HG03432 (cell line): ENCODE measurements around the gene WAPL.

Source experiments
- ATAC-seq: cut with Tn5 transposase; IDR thresholded peaks from one replicate; pipeline ENCODE4 v1.9.1; 2021; ENCODE audit warnings: mild to moderate bottlenecking, moderate library complexity; ENCODE audit not compliant: unreplicated experiment

WAPL gene

DNA sequence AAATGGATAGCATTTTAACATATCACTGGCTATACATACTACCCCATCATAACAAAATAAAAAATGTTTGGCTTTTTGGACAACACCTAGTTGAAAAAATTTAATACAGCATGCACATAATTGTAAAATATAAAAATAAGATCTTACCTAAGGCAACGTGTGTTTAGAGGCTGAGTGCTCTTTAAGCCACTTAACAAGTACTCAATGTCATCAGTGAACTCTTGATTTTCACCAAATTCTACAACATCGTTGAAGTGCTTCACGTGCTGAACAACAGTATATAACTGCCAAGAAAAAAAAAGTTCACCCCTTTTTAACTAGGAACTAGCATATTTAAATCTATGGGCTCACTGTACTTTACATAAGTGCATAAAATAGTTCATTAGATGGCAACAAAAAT lies 49.5 kb downstream of the WAPL start:
- ATAC-seq = no peak

DNA sequence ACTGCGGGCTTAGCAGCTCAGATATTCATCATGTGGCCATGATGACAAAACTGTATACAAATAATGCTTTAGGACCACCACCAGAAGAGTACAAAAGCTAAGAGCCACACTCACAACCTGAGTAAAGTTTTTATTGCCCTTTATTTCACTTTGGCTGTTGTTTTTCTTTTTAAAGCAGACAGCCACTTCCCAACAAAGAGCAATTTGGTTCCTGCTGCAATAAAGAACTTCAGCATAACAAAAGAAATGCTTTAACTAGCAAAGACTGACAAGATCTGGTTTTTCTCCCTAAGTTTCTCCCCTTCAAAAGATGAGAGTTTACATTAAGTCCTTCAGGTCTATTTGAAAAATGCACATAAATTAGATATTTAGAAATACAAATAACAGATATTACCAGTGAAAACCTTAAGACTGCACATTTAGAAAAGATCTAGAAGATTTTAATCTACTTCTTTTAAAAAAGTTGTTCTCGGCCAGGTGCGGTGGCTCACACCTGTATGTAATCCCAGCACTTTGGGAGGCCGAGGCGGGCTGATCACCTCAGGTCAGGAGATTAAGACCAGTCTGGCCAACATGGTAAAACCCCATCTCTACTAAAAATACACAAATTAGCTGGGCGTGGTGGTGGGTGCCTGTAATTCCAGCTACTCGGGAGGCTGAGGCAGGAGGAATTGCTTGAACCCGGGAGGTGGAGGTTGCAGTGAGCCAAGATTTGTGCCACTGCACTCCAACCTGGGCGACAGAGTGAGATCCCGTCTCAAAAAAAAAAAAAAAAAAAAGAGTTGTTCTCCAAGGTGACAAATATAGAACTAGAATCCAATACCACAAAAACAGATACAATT lies 59.4 kb downstream of the WAPL start:
- ATAC-seq = no peak

DNA sequence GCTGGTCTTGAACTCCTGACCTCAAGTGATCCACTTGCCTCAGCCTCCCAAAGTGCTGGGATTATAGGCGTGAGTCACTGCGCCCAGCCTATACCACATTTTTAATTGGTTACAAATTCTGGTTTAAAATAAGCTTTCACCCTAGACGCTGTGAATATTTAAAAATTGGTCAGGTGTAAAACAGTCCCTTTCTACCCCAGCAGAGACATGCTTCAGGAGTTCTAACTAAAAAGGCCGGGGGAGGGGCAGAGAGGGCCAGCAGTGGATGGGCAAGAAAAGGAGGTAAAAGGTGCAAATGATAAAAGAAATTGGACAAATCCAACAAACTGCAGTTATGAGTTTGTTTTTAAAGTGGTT lies 70.0 kb downstream of the WAPL start:
- peak; percentile 63 for ATAC-seq

DNA sequence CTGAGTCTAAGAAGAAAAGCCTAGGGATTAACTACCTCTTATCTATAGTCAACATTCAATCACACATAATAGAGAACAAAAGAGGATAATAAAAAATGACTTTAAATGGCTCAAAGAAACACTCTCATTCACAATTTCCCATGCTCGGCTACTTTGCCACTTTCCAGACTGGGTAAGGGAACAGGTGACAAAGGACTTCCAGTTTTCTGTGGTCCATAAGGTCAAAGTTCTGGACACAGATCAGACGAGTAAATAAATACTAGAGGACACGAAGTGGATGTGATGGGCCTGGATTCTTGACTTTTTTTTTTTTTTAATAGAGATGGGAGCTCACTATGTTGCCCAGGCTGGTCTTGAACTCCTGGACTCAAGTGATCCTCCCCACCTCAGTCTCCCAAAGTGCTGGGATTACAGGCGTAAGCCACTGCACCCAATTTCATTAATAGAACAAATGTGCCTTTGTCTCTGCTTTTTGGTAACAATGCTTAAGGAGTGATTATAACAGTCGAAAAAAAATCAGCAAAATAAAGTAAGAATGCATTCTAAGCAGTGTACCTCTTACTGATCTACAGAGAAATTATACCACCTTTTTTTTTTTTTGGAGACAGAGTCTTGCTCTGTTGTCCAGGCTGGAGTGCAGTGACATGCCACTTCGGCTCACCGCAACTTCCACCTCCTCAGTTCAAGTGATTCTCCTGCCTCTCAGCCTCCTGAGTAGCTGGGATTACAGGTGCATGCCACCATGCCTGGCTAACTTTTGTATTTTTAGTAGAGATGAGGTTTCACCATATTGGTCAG lies 70.6 kb downstream of the WAPL start:
- no peak for ATAC-seq

DNA sequence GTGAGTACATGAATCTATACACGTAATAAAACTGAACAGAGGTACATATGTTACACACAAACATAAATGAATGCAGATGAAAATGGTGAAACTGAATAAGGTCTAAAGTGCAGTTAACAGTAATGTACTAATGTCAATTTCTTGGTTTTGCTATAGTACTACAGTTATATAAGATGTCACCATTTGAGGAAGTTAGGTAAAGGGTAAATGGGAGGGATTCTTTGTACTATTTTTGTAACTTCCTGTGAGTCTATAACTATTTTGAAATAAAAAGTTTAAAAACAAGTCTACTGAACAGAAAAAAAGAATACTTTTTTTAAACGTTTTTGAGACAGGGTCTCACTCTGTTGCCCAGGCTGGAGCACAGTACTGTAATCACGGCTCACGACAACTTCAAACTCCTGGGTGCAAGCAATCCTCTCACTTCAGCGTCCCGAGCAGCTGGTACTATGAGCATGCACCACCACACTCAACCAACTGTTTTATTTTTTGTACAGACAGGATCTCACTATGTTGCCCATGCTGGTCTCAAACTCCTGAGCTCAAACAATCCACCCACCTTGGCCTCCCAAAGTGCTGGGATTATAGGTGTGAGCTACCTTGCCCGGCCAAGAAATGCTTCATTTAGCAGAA lies 71.5 kb downstream of the WAPL start:
- ATAC-seq = no peak

DNA sequence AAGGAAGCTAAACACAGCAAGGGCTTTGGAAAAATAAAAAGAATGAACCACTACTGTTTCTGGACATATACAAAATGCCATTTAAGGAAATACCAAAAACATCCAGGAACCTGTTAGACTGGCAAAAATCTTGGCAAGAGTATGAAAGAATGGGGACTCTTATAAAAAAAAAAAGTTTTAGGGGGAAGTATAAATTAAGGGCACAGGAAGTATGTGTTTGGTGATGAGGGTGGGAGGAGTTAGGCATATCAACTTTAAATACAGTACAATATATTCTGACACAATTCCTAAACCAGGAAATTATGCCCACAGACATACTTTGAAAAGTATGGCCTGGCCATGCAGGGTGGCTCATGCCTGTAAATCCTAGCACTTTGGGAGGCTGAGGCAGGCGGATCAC lies 74.2 kb downstream of the WAPL start:
- ATAC-seq = no peak

DNA sequence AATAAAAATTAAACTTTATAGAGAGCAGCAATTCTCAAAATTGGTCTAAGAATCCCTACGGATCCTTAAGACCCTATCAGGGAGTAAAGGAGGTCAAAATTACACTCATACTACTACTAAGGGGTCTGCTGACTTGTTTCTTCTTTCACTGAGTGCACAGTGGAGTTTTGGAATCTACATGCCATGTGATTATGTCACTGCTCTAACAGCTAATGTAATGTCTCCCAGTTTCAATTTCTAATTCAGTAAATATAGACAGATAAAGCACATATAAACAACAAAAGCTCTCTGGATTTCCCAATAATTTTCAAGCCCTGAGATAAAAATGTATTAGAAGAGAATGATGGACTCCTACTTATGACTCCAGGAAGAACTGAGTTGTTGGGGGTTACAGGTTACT lies 74.6 kb downstream of the WAPL start:
- ATAC-seq = no peak

DNA sequence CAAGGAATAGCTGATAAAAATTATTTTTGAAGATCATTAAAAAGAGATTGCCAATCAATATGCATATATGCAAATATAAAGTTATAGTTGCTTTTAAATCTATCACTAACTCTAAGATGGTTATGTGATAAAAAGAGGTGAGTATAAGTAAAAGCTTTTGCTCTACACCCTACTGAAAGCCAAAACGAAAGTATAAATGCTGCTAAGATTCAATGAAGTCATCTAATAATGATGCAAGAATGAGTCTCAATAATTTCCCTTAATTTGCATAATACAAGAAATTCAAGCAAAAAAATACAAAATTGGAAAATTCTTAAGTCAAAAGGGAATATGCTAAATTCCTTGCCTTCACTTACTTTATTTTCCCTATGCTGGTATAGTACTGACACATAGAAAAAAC lies 75.2 kb downstream of the WAPL start:
- ATAC-seq = no peak

DNA sequence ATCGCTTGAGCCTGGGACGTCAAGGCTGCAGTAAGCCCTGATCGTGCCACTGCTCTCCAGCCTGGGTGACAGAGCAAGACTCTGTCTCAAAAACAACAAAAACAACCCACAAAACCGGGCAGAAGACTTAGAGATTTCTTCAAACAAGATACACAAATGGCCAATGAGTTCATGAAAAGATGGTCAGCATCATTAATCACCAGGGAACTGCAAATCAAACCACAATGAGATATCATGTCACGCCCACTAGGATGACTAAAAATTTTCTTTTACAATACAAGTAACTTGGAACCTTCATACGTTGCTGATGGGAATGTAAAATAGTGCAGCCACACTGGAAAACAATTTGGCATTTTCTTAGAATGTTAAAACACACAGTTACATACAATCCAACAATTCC lies 77.7 kb downstream of the WAPL start:
- ATAC-seq = no peak

DNA sequence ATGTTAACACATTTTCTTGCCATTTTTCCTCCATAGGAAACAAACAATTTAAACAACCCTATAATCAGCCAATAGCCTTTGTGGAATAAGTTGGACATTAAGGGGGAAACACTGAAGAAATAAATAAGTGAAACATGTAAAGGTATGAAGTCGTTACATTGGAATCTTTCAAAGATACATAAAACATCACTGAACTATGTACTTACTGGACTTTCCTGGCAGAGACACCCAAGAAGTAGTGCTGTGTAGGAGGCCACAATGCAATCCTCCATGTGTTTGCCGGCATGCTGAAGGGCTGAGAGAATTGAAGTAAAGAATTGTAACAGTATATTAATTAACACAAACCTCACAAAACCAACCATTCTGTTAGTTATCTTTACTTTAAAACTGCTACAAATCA lies 78.5 kb downstream of the WAPL start:
- no peak for ATAC-seq

DNA sequence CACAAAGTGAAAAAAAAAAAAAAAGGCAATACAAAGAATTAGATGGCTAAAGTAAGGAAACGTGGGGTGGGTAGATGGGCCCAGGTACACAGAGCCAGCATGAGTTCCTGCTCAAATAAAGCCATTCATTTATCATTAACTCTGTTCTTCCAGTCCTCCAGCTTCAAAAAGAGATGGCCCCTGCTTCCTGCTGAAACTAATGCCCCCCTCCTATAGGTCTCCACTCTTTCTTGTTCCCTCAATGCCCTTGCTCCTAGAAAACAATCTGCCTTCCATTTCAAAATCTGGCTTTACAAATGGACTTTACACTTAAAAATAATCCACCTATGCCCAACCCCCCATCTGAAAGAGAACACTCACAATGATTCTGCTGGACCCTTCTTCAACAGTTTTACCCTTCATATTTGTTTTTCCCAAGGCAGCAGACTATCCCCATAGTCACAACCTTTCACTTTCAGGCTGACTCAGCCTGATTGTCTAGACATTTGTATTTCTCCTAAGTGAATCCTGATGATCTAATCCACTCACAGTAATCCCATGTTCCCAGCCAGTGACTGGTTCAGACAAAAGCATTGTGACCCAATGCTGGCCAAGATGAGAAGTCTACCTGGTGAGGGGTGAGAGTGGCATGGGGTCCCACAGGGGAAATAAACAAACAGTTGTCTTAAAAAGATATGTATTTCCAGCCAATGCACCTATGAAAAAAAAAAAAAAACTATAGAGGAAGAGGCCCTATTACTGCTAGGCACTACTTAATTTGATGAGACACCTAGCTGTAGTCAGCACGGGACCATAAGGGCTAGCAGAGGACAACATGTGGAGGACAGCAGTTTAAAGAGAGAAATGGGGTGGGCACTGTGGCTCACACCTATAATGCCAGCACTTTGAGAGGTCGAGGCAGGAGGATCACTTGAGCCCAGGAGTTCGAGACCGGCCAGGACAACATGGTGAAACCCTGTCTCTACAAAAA lies 80.4 kb downstream of the WAPL start:
- no peak for ATAC-seq

DNA sequence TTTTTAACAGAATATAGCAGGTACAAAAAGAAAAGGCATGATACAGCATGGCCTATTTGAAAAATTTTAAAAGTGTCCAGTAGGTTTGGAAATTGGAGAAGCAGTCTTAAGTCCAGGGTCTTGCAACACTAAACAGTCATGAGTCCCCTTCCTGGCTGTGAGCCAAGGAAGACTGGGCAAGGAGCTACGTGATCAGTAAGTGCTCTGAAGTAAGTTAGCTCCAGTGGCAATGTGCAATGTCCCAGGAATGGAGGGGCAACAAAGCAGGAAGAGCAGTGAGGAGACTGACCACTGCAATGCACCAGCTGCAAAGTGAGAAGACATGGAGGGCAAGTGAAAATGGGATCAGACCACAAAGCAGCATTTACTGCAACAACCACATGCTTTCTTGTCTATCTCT lies 82.0 kb downstream of the WAPL start:
- ATAC-seq = no peak

DNA sequence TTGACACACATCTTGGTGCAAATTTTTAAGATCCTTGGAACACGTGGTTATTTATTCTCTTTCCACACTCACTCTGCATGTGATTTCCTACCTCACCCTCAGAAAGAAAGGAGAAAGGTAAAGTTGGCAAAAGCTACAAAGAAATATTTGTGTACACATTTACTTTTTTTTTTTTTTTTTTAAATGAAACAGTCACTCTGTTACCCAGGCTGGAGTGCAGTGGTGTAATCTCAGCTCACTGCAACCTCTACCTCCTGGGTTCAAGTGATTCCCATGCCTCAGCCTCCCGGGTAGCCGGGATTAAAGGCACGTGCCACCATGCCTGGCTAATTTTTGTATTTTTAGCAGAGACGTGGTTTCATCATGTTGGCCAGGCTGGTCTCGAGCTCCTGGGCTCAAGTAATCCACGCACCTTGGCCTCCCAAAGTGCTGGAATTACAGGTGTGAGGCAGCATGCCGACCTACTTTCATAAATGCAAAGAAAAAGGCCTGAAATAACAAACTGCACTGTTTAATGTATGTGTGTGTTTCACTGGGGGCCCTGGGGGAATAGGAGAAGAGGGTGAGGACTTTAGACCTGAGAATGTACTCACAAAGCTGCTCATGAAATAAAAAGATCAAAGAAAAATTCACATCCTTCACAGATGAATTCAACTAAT lies 83.4 kb downstream of the WAPL start:
- ATAC-seq = no peak

DNA sequence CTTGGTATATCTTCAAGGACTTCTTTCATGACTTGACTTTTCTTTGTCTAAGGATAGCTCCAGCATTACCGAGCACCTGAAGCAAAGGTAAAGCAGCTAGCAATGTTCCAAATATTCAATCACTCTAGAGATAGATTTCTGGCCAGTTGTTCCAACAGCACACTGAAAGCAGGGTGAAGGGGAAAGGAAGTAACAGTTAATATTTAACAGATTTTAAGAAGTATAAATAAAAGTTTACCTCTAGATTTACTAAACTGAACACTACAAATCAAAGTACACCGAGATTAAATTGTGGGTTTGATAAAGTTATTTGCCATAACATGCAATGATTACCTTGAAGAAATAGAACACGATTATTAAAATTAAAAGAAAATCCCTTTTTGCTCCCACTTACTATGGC lies 84.1 kb downstream of the WAPL start:
- ATAC-seq = no peak

DNA sequence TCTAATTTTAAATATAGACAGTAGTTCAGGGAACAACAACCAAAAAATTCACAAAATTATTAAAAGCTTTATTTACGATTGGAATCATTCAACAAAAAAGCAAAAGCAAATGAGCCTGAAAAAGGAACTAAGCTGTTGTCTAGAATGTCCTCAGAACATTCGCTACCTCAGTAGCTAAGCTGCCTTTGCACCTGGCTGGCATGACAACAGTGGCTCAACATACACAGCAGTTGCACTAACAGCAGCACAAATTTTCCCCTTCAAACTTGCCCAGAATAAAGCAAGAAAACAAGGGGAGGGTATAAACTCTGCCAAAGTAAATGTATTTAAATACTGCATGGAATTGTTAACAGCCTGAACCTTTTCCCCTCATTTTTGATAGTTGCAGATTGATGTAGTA lies 84.6 kb downstream of the WAPL start:
- no peak for ATAC-seq

DNA sequence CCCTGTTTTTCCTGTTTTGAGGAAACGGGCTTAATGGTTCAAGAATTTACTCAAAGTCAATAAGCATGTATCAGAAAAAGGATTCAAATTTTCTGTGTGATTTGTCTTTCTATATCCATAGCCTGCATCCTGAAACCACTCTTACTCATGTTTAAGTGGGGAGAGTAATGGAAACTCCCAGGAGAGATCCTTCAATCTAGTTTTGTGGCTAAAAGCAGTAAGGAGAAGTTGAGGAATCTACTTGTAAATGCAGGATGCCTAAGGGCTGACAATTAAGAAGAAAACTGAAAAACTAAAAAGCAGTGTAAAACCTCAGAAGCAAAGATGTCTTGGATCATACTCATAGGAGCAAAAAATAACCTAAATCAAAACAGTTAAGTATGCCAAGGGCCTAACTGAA lies 86.9 kb downstream of the WAPL start:
- no peak for ATAC-seq

DNA sequence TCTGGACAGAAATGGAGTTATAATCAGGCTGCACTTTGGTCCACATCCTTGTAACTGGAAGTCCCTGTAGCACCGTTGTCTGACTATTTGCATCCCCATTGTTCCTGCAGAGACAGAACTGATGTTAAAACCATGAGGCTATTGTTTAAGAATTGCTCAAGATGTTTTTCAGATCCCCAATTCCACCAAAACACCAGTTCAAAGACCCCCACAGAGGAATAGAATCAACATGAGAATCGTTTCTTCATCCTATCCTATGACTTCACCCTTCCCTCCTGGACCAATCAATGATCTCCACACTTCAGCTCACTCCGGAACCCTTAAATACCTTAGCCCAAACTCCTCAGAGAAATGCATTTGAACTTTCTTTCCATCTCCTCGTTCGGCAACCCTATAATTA lies 97.9 kb downstream of the WAPL start:
- ATAC-seq = no peak

DNA sequence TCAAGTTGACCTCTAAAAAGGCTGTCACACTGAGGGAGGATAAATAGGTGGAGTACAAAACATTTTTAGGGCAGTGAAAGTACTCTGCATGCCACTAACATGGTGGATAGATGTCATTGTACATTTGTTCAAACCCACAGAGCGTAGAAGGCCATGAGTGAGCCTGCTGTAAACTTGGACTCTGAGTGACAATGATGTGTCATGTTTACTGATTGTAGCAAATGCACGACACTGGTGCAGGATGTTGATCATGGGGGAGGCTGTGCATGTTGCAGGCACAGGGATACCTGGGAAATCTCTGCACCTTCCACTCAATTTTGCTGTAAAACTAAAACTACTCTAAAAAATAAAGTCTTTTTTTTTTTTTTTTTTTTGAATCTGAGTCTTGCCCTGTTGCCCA lies 102.5 kb downstream of the WAPL start:
- ATAC-seq = no peak

DNA sequence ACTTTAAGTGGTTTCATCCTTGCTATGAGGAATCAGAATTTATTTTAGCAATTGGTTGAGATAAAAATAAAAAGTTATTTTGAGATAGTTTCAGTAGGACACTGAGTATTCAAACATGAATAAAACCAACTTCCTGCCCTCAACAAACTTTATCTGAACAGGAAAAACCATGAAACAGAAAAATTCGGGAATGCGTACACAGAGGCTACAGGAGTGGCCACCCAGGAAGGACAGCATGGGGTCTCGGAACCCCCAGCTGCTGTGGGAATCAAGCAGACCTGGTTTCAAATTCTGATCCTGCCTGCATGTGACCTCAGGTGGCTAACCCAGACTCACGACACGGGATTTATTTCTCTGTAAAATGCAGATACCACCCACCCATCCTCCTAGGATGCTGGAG lies 106.0 kb downstream of the WAPL start:
- ATAC-seq = no peak

DNA sequence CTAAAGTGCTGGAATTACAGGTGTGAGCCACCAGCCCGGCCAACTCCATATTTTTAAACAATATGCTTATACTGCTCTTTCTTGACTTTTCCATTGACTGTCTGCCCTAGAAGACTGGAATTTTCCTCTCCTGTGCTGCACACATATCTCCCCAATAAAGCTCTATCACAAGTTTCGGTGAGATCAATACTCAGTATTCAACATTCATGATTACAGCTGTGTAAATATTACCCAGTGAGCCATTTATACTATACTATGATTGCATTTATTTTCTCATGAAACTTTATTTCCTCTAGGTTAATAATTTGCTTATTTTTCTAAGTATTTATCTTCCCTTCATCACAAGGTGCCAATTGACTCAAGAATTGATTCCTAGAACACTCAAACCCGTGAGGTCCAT lies 106.5 kb downstream of the WAPL start:
- ATAC-seq = no peak
